Stimulated activated CD4-positive, alpha-beta T cell treated with anti-CD3 and anti-CD28 coated beads, Interleukin-1b, Interleukin-23, amount 100 ng/mL, for 24 hours (primary cell): ENCODE results near the gene MAPK11.
"Not testable (repeated sequence)": the region's sequence is repeated elsewhere in the genome, so short reads cannot be mapped to it uniquely, and the experiment has no call there.

ENCODE experiments used
- DNase-seq, 4 experiments: peaks; one replicate each; pipeline ENCODE4 v3.0.0-alpha.2; 2020; ENCODE audit warnings: low read depth in 4 of 4, low spot score in 1 of 4

The MAPK11 gene

GRCh38 chr22:50278956-50279619 is 8.9 kb upstream of the MAPK11 start:
- DNase-seq, result no peak

GRCh38 chr22:50278461-50278860 is 8.3 kb upstream of the MAPK11 start:
- no peak for DNase-seq

GRCh38 chr22:50277761-50278160 is 7.6 kb upstream of the MAPK11 start:
- DNase-seq, result no peak

- peak in 1 of 4 experiments; percentile 30 for DNase-seq
These were observed 6.0 kb upstream of the MAPK11 start for GRCh38 chr22:50276143-50276542.

GRCh38 chr22:50275181-50276055 is 5.2 kb upstream of the MAPK11 start:
- DNase-seq, result no peak

- DNase-seq, result no peak
These were observed 4.6 kb upstream of the MAPK11 start for GRCh38 chr22:50274771-50275170.

GRCh38 chr22:50274311-50274710 is 4.1 kb upstream of the MAPK11 start:
- no peak for DNase-seq

GRCh38 chr22:50273781-50274180 is 3.6 kb upstream of the MAPK11 start:
- DNase-seq, result not testable (repeated sequence)

GRCh38 chr22:50273352-50273751 is 3.2 kb upstream of the MAPK11 start:
- DNase-seq, result not testable (repeated sequence)

GRCh38 chr22:50272044-50272802 is 2.0 kb upstream of the MAPK11 start:
- DNase-seq, result no peak

GRCh38 chr22:50271519-50271970 is 1.4 kb upstream of the MAPK11 start:
- DNase-seq, result peak in 3 of 4 experiments; percentile 37 to 54 (median 40)

- peak; percentile 38 to 49 (median 44) for DNase-seq
These were observed 650 bp upstream of the MAPK11 start for GRCh38 chr22:50270666-50271394.

- no peak for DNase-seq
These were observed 609 bp downstream of the MAPK11 start for GRCh38 chr22:50269573-50269969.

- no peak for DNase-seq
These were observed 1.5 kb downstream of the MAPK11 start for GRCh38 chr22:50268655-50269113.

GRCh38 chr22:50267591-50268390 is 2.4 kb downstream of the MAPK11 start:
- DNase-seq, result peak in 3 of 4 experiments; percentile 38 to 58 (median 45)

- DNase-seq, result no peak
These were observed 3.2 kb downstream of the MAPK11 start for GRCh38 chr22:50266994-50267393.

GRCh38 chr22:50264946-50265669 is 5.1 kb downstream of the MAPK11 start:
- DNase-seq, result no peak

- DNase-seq, result no peak
These were observed 6.0 kb downstream of the MAPK11 start for GRCh38 chr22:50264104-50264745.
